K562 (cell line): ENCODE measurements around the gene PTGR3.

Experiments used
- EGR1 ChIP-seq: fragments of 450-650 bp; conservative IDR thresholded peaks from 2 replicates; pipeline ENCODE4 v1.6.1; 2017; ENCODE audit warnings: mild to moderate bottlenecking
- EP300 ChIP-seq: IDR thresholded peaks from 2 replicates; pipeline ENCODE4 v1.6.1; 2012; ENCODE audit warnings: low read length, improper control_type of control experiment
- EWSR1 ChIP-seq: fragments of 450-650 bp; IDR thresholded peaks from 2 replicates; pipeline ENCODE4 v1.6.1; 2018; ENCODE audit warnings: borderline replicate concordance, mild to moderate bottlenecking, low read depth, moderate library complexity; ENCODE audit not compliant: partially characterized antibody
- FOS ChIP-seq: IDR thresholded peaks from 3 replicates; pipeline ENCODE4 v1.6.1; 2011; ENCODE audit not compliant: insufficient read length; ENCODE audit errors: extremely low read depth
- FOXK2 ChIP-seq, 2 experiments: fragments of 450-650 bp; IDR thresholded peaks in 1 of 2; conservative IDR thresholded peaks in 1 of 2; 2 replicates each; pipeline ENCODE4 v1.6.1; 2016; ENCODE audit warnings: low read depth in 2 of 2, mild to moderate bottlenecking in 1 of 2
- HNRNPUL1 ChIP-seq: fragments of 200-400 bp; formaldehyde crosslinking; IDR thresholded peaks from 2 replicates; pipeline ENCODE4 v1.6.1; 2017; ENCODE audit warnings: low read length
- MCM3 ChIP-seq: fragments of 450-650 bp; IDR thresholded peaks from 2 replicates; pipeline ENCODE4 v1.6.1; 2016
- MED1 ChIP-seq: sonication (generic); formaldehyde crosslinking; IDR thresholded peaks from 2 replicates; pipeline ENCODE4 v1.8.1; 2023; ENCODE audit warnings: missing genetic modification reagents, borderline replicate concordance
- POLR2A ChIP-seq: fragments of 450-650 bp; conservative IDR thresholded peaks from 2 replicates; pipeline ENCODE4 v1.6.1; 2016
- POLR2AphosphoS5 ChIP-seq: IDR thresholded peaks from 2 replicates; pipeline ENCODE4 v1.6.1; 2011; ENCODE audit warnings: mild to moderate bottlenecking, low read depth, low read length, moderate library complexity; ENCODE audit not compliant: control insufficient read depth, insufficient read depth
- SETDB1 ChIP-seq: IDR thresholded peaks from one replicate; pipeline ENCODE4 v1.6.1; 2012; ENCODE audit warnings: low read length, control low read depth, inconsistent platforms
- SPI1 ChIP-seq: IDR thresholded peaks from 2 replicates; pipeline ENCODE4 v1.6.1; 2011; ENCODE audit warnings: low read depth, low read length, control low read depth, borderline replicate concordance
- YY1 ChIP-seq, 3 experiments: IDR thresholded peaks; 2 replicates each; pipeline ENCODE4 v1.6.1; 2011; ENCODE audit warnings: low read length in 2 of 3, mild to moderate bottlenecking in 2 of 3, moderate library complexity in 2 of 3, borderline replicate concordance in 1 of 3, control low read depth in 1 of 3, low read depth in 1 of 3; ENCODE audit not compliant: insufficient read depth in 3 of 3, insufficient replicate concordance in 2 of 3, control insufficient read depth in 1 of 3, insufficient read length in 1 of 3; ENCODE audit errors: extremely low read depth in 1 of 3
- ZNF76 ChIP-seq: fragments of 250-450 bp; sonication (Bioruptor Pico); IDR thresholded peaks from 2 replicates; pipeline ENCODE4 v1.4.0; 2020; ENCODE audit warnings: mild to moderate bottlenecking, moderate library complexity, borderline replicate concordance

GRCh38 chr18:75250471-75250821 is 41.5 kb upstream of the PTGR3 start:
- TF ChIP-seq SETDB1 (no peak), FOXK2 (conservative IDR thresholded peaks at IDR 0.05 in 1 of 2, IDR thresholded peaks at IDR 0.05 in 1 of 2; ENCODE audit: low read depth in 2 of 2) (no peak), MED1 (CRISPR knock-in tag) (no peak), POLR2AphosphoS5 (no peak), SPI1 (no peak), FOS (no peak), EGR1 (no peak), YY1 (IDR thresholded peaks at IDR 0.05; ENCODE audit: borderline replicate concordance in 1 of 3, control insufficient read depth in 1 of 3, extremely low read depth in 1 of 3, insufficient read depth in 3 of 3, insufficient read length in 1 of 3, insufficient replicate concordance in 2 of 3, low read depth in 1 of 3, low read length in 2 of 3) (no peak), ZNF76 (no peak), EWSR1 (no peak), HNRNPUL1 (no peak), MCM3 (no peak), EP300 (no peak), POLR2A (no peak)
